ENCODE results near the gene MFN2.
"Not testable (repeated sequence)": the region's sequence is repeated elsewhere in the genome, so short reads cannot be mapped to it uniquely, and the experiment has no call there.

Gene MFN2

DNA sequence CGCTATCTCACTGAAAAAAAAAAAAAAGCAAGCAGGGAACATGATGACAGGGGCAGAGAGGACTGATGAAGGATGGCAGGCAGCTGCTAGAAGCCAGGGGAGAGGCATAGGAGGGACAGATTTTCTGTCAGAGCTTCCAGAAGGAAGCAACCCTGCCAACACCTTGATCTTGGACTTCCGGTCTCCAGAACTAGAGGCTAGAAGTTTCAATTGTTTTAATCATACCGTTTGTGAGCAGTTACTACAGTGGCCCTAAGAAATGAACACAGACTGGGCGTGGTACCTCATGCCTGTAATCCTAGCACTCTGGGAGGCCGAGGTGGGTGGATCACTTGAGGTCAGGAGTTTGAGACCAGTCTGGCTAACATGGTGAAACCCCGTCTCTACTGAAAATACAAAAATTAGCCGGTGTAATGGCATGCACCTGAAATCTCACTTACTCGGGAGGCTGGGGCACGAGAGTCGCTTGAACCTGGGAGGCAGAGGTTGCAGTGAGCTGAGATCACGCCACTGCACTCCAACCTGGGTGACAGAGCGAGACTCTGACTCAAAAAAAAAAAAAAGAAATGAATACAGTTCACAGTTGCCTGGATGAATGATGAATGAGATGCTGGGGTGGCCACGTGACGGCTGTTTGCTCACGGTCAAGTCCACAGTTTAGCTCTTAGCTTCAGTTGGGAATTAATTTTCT is 64.1 kb downstream of the MFN2 start:
- H3K36me3 ChIP-seq (ENCODE audit: control insufficient read depth, insufficient read depth, low read length); H3K27ac ChIP-seq (ENCODE audit: insufficient read depth, low read length, poor library complexity, severe bottlenecking); H3K27me3 ChIP-seq (replicated peaks; ENCODE audit: control insufficient read depth, insufficient read depth, low read length, poor library complexity, severe bottlenecking); DNase-seq; H3K4me3 ChIP-seq (ENCODE audit: insufficient read depth, low read depth, low read length, poor library complexity, severe bottlenecking); H3K9me3 ChIP-seq (ENCODE audit: control insufficient read depth, low read length): not testable (repeated sequence)
- peaks cover 11% of the 10 kb centered on the region for H3K4me1 ChIP-seq (ENCODE audit: control insufficient read depth, insufficient read depth, low read length, poor library complexity, severe bottlenecking)

DNA sequence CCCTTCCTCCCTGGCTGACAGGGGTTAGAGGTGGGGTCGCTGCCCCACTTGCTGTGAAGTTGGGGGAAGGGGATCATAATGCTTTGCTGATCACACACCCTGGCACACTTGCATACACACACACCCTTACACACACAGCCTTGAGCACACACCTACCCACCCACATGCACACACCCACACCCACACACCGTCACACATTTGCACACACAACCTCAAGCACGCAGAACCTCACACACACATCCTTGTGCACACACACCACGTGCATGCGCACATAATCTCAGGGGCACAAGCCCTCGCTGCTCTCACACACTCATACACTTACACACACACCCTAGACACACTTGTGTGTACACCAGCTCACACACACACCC is 66.5 kb downstream of the MFN2 start:
- Histone ChIP-seq H3K27ac (ENCODE audit: insufficient read depth, low read length, poor library complexity, severe bottlenecking) (no peak overlapping the region), H3K4me1 (ENCODE audit: control insufficient read depth, insufficient read depth, low read length, poor library complexity, severe bottlenecking) (peaks cover 11% of the 10 kb centered on the region), H3K9me3 (ENCODE audit: control insufficient read depth, low read length) (no peaks in the 10 kb centered on the region), H3K27me3 (replicated peaks; ENCODE audit: control insufficient read depth, insufficient read depth, low read length, poor library complexity, severe bottlenecking) (no peaks in the 10 kb centered on the region), H3K36me3 (ENCODE audit: control insufficient read depth, insufficient read depth, low read length) (no peaks in the 10 kb centered on the region), H3K4me3 (ENCODE audit: insufficient read depth, low read depth, low read length, poor library complexity, severe bottlenecking) (no peak overlapping the region)
- no peak for DNase-seq

DNA sequence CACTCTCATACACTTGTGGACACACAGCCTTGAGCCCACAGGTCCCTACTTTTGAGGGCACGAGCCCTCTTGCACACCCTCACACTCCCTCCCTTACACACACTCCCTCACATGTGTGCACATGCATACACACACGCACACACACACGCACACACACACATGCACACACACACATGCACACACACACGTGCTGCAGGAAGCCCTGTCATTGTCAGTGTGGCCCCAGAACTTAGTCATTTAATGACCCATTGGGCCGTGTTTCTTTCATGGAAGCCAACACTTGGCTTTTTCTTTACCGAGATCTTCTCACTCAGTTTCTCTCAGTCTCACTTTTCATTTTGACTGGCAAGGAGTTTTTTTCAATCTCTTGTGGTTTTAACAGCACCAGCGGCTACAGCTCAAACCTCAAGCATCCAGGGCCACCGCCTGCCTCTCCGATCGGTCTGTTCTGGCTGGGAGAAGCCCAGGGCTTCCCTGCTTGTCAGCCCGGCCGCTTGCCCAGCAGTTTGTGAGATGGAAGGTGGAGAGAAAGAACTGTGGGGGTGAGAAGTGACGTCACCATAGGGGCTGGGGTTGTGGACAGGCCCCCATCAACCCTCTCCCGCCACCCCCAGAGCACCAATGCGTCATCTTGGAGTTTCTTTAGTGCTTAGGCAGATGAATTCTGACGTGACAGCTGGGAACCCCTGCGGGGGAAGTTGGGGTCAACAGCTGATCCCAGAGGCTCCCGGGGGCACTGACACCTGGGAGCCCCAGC is 67.1 kb downstream of the MFN2 start:
- peaks cover 15% of the 10 kb centered on the region for H3K4me1 ChIP-seq (ENCODE audit: control insufficient read depth, insufficient read depth, low read length, poor library complexity, severe bottlenecking)
- no peaks in the 10 kb centered on the region for H3K36me3 ChIP-seq (ENCODE audit: control insufficient read depth, insufficient read depth, low read length)
- no peak for DNase-seq
- H3K27ac ChIP-seq (ENCODE audit: insufficient read depth, low read length, poor library complexity, severe bottlenecking) = no peak overlapping the region
- H3K27me3 ChIP-seq (replicated peaks; ENCODE audit: control insufficient read depth, insufficient read depth, low read length, poor library complexity, severe bottlenecking) = no peaks in the 10 kb centered on the region
- H3K4me3 ChIP-seq (ENCODE audit: insufficient read depth, low read depth, low read length, poor library complexity, severe bottlenecking) = peak overlapping the region; percentile 15
- H3K9me3 ChIP-seq (ENCODE audit: control insufficient read depth, low read length) = no peaks in the 10 kb centered on the region

DNA sequence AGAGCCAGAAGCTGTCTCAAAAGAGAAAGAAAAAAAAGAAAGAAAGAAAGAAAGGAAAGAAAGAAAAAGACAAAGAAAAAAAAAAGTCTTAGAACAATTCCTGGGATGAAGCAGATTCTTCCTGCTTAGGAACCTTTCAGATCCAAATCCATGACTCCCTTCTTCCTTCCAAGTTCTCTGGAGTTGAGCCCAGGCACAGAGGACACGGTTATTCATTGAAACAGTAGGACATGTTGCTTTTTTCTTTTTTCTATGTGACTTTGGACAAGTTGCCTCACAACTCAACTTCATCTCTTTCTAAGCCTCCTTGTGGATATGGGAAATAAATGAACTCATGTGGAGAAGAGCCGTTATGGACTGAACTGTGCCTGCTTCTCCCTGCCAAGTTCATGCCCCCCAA is 68.1 kb downstream of the MFN2 start:
- no peak for DNase-seq
- H3K4me1 ChIP-seq (ENCODE audit: control insufficient read depth, insufficient read depth, low read length, poor library complexity, severe bottlenecking) = peaks cover 15% of the 10 kb centered on the region
- no peaks in the 10 kb centered on the region for H3K27me3 ChIP-seq (replicated peaks; ENCODE audit: control insufficient read depth, insufficient read depth, low read length, poor library complexity, severe bottlenecking)
- H3K4me3 ChIP-seq (ENCODE audit: insufficient read depth, low read depth, low read length, poor library complexity, severe bottlenecking) = no peak overlapping the region
- no peak overlapping the region for H3K27ac ChIP-seq (ENCODE audit: insufficient read depth, low read length, poor library complexity, severe bottlenecking)
- H3K9me3 ChIP-seq (ENCODE audit: control insufficient read depth, low read length) = no peaks in the 10 kb centered on the region
- no peaks in the 10 kb centered on the region for H3K36me3 ChIP-seq (ENCODE audit: control insufficient read depth, insufficient read depth, low read length)

DNA sequence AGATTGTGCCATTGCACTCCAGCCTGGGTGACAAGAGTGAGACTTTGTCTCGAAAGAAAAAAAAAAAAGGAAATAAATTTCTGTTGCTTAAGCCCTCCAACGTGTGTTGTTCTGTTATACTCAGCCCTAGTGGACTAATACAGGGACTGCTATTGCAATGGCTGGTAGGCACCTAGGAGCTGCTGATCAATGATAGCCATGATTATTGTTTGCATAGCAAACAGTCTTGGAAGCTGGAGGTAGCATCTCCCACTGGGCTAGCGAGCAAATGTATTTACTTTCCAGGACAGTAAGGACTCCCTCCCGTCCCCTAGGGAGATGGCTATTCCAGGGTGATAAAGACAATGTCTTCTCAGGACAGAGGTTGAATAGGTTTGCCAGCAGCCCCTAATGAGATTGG is 69.4 kb downstream of the MFN2 start:
- DNase-seq = no peak
- Histone ChIP-seq H3K4me1 (ENCODE audit: control insufficient read depth, insufficient read depth, low read length, poor library complexity, severe bottlenecking) (peaks cover 15% of the 10 kb centered on the region), H3K27ac (ENCODE audit: insufficient read depth, low read length, poor library complexity, severe bottlenecking) (no peak overlapping the region), H3K27me3 (replicated peaks; ENCODE audit: control insufficient read depth, insufficient read depth, low read length, poor library complexity, severe bottlenecking) (no peaks in the 10 kb centered on the region), H3K4me3 (ENCODE audit: insufficient read depth, low read depth, low read length, poor library complexity, severe bottlenecking) (no peak overlapping the region), H3K36me3 (ENCODE audit: control insufficient read depth, insufficient read depth, low read length) (no peaks in the 10 kb centered on the region), H3K9me3 (ENCODE audit: control insufficient read depth, low read length) (no peaks in the 10 kb centered on the region)

DNA sequence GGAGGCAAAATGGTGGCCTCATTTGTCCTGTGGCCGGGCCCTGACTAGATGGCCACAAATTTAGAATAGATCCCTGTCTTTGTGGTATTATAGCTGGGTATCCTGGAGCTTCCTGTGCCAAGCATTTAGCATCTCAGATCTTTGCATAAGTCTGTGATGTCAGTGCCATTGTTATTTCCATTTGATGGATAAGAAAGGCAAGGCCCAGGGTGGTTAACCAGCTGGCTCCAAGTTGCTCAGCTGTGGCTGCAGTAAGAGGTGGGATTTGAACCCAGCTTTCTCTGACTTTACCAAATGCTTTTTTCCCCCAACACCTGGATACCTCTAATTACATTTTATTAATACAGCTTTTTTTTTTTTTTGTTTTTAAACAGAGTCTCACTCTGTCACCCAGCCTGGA is 71.1 kb downstream of the MFN2 start:
- H3K4me3 ChIP-seq (ENCODE audit: insufficient read depth, low read depth, low read length, poor library complexity, severe bottlenecking) = no peak overlapping the region
- no peaks in the 10 kb centered on the region for H3K36me3 ChIP-seq (ENCODE audit: control insufficient read depth, insufficient read depth, low read length)
- no peak overlapping the region for H3K27ac ChIP-seq (ENCODE audit: insufficient read depth, low read length, poor library complexity, severe bottlenecking)
- no peaks in the 10 kb centered on the region for H3K27me3 ChIP-seq (replicated peaks; ENCODE audit: control insufficient read depth, insufficient read depth, low read length, poor library complexity, severe bottlenecking)
- DNase-seq = no peak
- H3K4me1 ChIP-seq (ENCODE audit: control insufficient read depth, insufficient read depth, low read length, poor library complexity, severe bottlenecking) = peaks cover 15% of the 10 kb centered on the region
- H3K9me3 ChIP-seq (ENCODE audit: control insufficient read depth, low read length) = no peaks in the 10 kb centered on the region

DNA sequence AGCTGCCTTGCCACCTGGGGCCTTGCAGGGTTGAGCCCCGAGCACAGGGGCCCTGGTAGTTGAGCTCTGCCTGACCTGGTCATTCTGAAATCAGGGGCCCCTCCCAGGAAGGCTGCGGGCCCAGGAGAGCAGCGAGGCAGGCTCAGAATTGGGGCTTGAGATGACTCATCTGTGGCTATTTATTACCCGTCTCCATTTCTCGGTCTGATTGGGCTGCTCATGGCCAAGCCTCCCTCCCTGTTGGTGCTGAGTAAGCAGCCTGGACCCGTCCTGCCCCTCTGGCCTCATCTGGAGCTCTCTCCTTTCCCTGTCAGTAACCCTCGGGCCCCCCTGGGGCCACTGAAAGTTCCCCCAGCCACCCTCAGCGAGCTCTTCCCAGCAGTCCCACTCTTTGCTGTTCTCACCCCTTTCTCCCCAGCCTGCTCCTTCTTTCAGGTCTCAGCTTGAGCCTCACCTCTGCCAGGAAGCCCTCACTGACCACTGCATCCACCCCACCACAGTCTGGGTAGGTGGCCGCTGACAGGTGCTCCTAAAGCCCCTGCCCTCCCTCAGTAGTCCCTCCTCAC is 71.8 kb downstream of the MFN2 start:
- no peak for DNase-seq
- Histone ChIP-seq H3K27ac (ENCODE audit: insufficient read depth, low read length, poor library complexity, severe bottlenecking) (no peak overlapping the region), H3K27me3 (replicated peaks; ENCODE audit: control insufficient read depth, insufficient read depth, low read length, poor library complexity, severe bottlenecking) (no peaks in the 10 kb centered on the region), H3K4me1 (ENCODE audit: control insufficient read depth, insufficient read depth, low read length, poor library complexity, severe bottlenecking) (peaks cover 11% of the 10 kb centered on the region), H3K4me3 (ENCODE audit: insufficient read depth, low read depth, low read length, poor library complexity, severe bottlenecking) (no peak overlapping the region), H3K9me3 (ENCODE audit: control insufficient read depth, low read length) (no peaks in the 10 kb centered on the region), H3K36me3 (ENCODE audit: control insufficient read depth, insufficient read depth, low read length) (no peaks in the 10 kb centered on the region)

DNA sequence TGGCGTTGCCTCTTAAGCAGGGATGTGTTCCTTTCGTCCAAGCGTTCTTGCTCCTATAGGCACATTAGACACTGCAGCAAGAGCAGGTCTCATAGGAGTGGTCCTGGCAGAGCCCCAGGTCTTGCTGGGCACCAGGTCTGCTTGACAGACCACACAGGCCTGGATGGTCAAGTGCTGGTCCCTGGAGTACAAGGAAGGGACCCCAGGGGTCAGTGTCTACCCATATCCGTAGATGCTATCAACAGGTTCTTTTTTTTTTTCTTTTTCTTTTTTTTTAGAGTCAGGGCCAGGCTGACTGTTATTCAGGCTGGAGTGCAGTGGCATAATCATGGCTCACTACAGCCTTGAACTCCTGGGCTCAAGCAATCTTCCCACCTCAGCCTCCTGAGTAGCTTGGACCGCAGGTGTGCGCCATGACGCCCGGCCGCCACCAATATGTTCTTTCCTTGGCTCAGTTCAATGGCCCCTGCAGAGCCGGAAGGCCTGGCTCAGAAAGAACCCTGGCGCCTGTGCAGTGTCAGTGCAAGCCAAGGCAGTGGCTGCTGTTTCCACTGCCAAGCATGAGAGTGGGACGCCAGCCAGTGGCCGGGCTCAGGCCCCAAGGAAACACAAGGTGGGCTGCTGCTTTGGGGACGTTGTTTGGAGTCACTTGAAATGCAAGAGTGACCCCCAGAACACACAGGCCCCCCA is 72.9 kb downstream of the MFN2 start:
- H3K36me3 ChIP-seq (ENCODE audit: control insufficient read depth, insufficient read depth, low read length) = no peaks in the 10 kb centered on the region
- H3K27me3 ChIP-seq (replicated peaks; ENCODE audit: control insufficient read depth, insufficient read depth, low read length, poor library complexity, severe bottlenecking) = no peaks in the 10 kb centered on the region
- no peak overlapping the region for H3K4me3 ChIP-seq (ENCODE audit: insufficient read depth, low read depth, low read length, poor library complexity, severe bottlenecking)
- peaks cover 5% of the 10 kb centered on the region for H3K4me1 ChIP-seq (ENCODE audit: control insufficient read depth, insufficient read depth, low read length, poor library complexity, severe bottlenecking)
- no peak for DNase-seq
- H3K27ac ChIP-seq (ENCODE audit: insufficient read depth, low read length, poor library complexity, severe bottlenecking) = no peak overlapping the region
- no peaks in the 10 kb centered on the region for H3K9me3 ChIP-seq (ENCODE audit: control insufficient read depth, low read length)

DNA sequence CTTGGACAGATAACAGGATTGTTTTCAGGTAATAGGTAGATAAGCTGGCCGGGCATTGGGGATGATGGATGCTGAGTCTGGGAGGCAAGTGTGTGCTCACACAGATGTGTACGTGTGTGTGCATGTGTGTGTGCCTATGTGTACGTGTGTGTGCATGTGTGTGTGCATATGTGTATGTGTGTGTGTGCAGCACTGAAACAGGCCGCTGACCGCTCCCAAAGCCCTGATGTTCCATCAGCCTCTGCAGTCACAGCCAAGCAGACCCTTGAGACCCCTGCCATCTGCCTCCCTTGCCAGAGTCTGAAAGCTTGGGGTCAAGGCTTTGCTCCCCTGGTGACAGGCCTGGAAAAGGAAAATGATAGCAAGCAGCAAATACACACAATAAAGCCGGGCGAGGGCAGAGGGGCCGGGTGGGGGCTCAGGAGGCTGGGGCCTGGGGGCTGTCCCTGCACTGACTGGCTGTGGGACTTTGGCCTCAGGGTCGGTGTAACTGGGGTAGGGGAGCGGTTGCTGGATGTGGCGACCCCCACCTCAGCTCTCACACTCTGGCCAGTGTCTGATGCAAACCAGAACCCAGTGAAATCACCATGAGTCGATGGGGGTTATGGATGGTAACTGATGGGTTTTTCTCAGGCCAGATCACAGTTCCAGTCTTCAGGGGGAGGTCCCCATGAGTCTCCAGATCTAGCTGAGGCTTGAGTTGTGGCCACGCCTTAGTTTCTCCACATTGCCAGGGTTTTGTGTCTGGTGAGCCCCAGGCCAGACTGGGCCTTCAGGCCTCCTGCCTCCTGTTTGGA is 73.7 kb downstream of the MFN2 start:
- peaks cover 5% of the 10 kb centered on the region for H3K4me1 ChIP-seq (ENCODE audit: control insufficient read depth, insufficient read depth, low read length, poor library complexity, severe bottlenecking)
- no peak overlapping the region for H3K4me3 ChIP-seq (ENCODE audit: insufficient read depth, low read depth, low read length, poor library complexity, severe bottlenecking)
- no peaks in the 10 kb centered on the region for H3K27me3 ChIP-seq (replicated peaks; ENCODE audit: control insufficient read depth, insufficient read depth, low read length, poor library complexity, severe bottlenecking)
- H3K36me3 ChIP-seq (ENCODE audit: control insufficient read depth, insufficient read depth, low read length) = no peaks in the 10 kb centered on the region
- H3K27ac ChIP-seq (ENCODE audit: insufficient read depth, low read length, poor library complexity, severe bottlenecking) = no peak overlapping the region
- DNase-seq = no peak
- no peaks in the 10 kb centered on the region for H3K9me3 ChIP-seq (ENCODE audit: control insufficient read depth, low read length)

Data from effector memory CD4-positive, alpha-beta T cell (primary cell).